HCT116 (cell line): ENCODE measurements around the gene CXXC5. TPM values are rescaled to one million over a fixed set of nuclear protein-coding genes. Genes with fewer than 3 reads are reported as not detected.
A peak's percentile ranks its signal among the peaks of the same experiment; 100 is the strongest.

ENCODE experiments used
- ATAC-seq: fragments of 200-7000 bp; cut with Tn5 transposase; 2 replicates; pipeline ENCODE4 v1.9.1; 2020; ENCODE audit warnings: mild to moderate bottlenecking, moderate library complexity
- BruUV-seq: library from RNA; stranded (reverse); fragments of 400-500 nt; replicated peaks from 2 replicates; lab custom pipeline; 2021; lab: Mats Ljungman, UMichigan
- CTCF ChIA-PET: fragments of 300-600 bp; sonication (Branson Sonifier 250); formaldehyde crosslinking; loops from one replicate; lab custom pipeline; 2021; ENCODE audit warnings: antibody characterized with exemption; lab: Charles Lee
- POLR2A ChIA-PET: fragments of 300-600, 350-600 bp; sonication (Branson Sonifier 250); formaldehyde crosslinking; loops from one replicate; lab custom pipeline; 2021; ENCODE audit warnings: antibody characterized with exemption; lab: Charles Lee
- RAD21 ChIA-PET, 2 experiments: fragments of 300-600 bp; sonication (Branson Sonifier 250); formaldehyde crosslinking; loops; one replicate each; lab custom pipeline; 2023; ENCODE audit warnings: low total read pairs in 2 of 2; ENCODE audit not compliant: uncharacterized antibody in 2 of 2, unreplicated experiment in 2 of 2, low non-redundant PET in 1 of 2; lab: Charles Lee
- DNase-seq: peaks from one replicate; pipeline ENCODE4 v3.0.0-alpha.2; 2010; ENCODE audit warnings: low read depth, low spot score
- H2AFZ ChIP-seq: fragments of 200-600 bp; shearing (Covaris generic), sonication (generic); 2 replicates; pipeline ENCODE4 v1.6.1; 2017; ENCODE audit warnings: low read depth, mixed run types, mixed read lengths, antibody characterized with exemption, low read length; ENCODE audit not compliant: poor library complexity, severe bottlenecking
- H3K27ac ChIP-seq: 2 replicates; pipeline ENCODE4 v1.5.1; 2012; ENCODE audit warnings: low read depth, low read length
- H3K27me3 ChIP-seq: fragments of 200-600 bp; sonication (generic); 2 replicates; pipeline ENCODE4 v1.6.1; 2016; ENCODE audit warnings: mixed run types, low read length, mixed read lengths; ENCODE audit not compliant: insufficient read depth
- H3K36me3 ChIP-seq, 2 experiments: fragments of 200-500 bp in 1 of 2; fragments of 200-600 bp in 1 of 2; sonication (Bioruptor generic) in 1 of 2; sonication (generic) in 1 of 2; 2 replicates each; pipeline versions ENCODE4 v1.5.1 to v1.6.1; 2014 to 2016; ENCODE audit warnings: low read length in 2 of 2, inconsistent platforms in 1 of 2, mixed read lengths in 1 of 2, mixed run types in 1 of 2; ENCODE audit not compliant: insufficient read depth in 2 of 2, control insufficient read depth in 1 of 2
- H3K4me1 ChIP-seq, 2 experiments: fragments of 200-600 bp in 1 of 2; sonication (generic) in 1 of 2; 2 replicates each; pipeline versions ENCODE4 v1.5.1 to v1.6.1; 2012 to 2017; ENCODE audit warnings: low read length in 2 of 2, inconsistent platforms in 1 of 2, mild to moderate bottlenecking in 1 of 2, mixed read lengths in 1 of 2, mixed run types in 1 of 2, moderate library complexity in 1 of 2; ENCODE audit not compliant: insufficient read depth in 2 of 2, control insufficient read depth in 1 of 2
- H3K4me2 ChIP-seq: fragments of 200-600 bp; sonication (generic); 2 replicates; pipeline ENCODE4 v1.6.1; 2017; ENCODE audit warnings: mixed run types, low read length, mixed read lengths
- H3K4me3 ChIP-seq, 2 experiments: fragments of 200-600 bp in 1 of 2; sonication (generic) in 1 of 2; replicated peaks in 1 of 2; 2 replicates each; pipeline ENCODE4 v1.5.1; 2011 to 2016; ENCODE audit warnings: low read length in 2 of 2, control low read depth in 1 of 2, low read depth in 1 of 2, mild to moderate bottlenecking in 1 of 2, mixed read lengths in 1 of 2, mixed run types in 1 of 2
- H3K79me2 ChIP-seq: fragments of 200-600 bp; sonication (generic); 2 replicates; pipeline ENCODE4 v1.6.1; 2017; ENCODE audit warnings: mild to moderate bottlenecking, mixed run types, low read length, moderate library complexity, mixed read lengths; ENCODE audit not compliant: insufficient read depth
- H3K9ac ChIP-seq: fragments of 200-600 bp; sonication (generic); 2 replicates; pipeline ENCODE4 v1.6.1; 2016; ENCODE audit warnings: low read length, mixed read lengths
- H3K9me2 ChIP-seq: fragments of 200-600 bp; sonication (generic), shearing (Covaris generic); 2 replicates; pipeline ENCODE4 v1.6.1; 2017; ENCODE audit warnings: mixed run types, mild to moderate bottlenecking, moderate library complexity; ENCODE audit not compliant: insufficient read depth
- H3K9me3 ChIP-seq, 2 experiments: fragments of 200-500 bp in 1 of 2; fragments of 200-600 bp in 1 of 2; sonication (Bioruptor generic) in 1 of 2; sonication (generic) in 1 of 2; 2 replicates each; pipeline ENCODE4 v1.6.1; 2014 to 2017; ENCODE audit warnings: low read length in 2 of 2, mixed read lengths in 2 of 2, inconsistent platforms in 1 of 2, low read depth in 1 of 2, mild to moderate bottlenecking in 1 of 2, mixed run types in 1 of 2, moderate library complexity in 1 of 2; ENCODE audit not compliant: control insufficient read depth in 1 of 2, insufficient read depth in 1 of 2
- H4K20me1 ChIP-seq: fragments of 200-600 bp; sonication (generic), shearing (Covaris generic); 2 replicates; pipeline ENCODE4 v1.6.1; 2017; ENCODE audit warnings: mixed run types, mild to moderate bottlenecking, moderate library complexity; ENCODE audit not compliant: insufficient read depth
- ATF3 ChIP-seq: IDR thresholded peaks from 2 replicates; pipeline ENCODE4 v1.6.1; 2012
- CBX3 ChIP-seq: IDR thresholded peaks from 2 replicates; pipeline ENCODE4 v1.6.1; 2012; ENCODE audit warnings: low read depth
- CEBPB ChIP-seq: IDR thresholded peaks from 2 replicates; pipeline ENCODE4 v1.6.1; 2012; ENCODE audit warnings: low read depth
- EGR1 ChIP-seq: IDR thresholded peaks from 2 replicates; pipeline ENCODE4 v1.6.1; 2012; ENCODE audit warnings: low read depth
- ELF1 ChIP-seq: IDR thresholded peaks from 2 replicates; pipeline ENCODE4 v1.6.1; 2012; ENCODE audit warnings: low read depth, borderline replicate concordance
- EZH2 ChIP-seq: fragments of 200-600 bp; sonication (generic); IDR thresholded peaks from 2 replicates; pipeline ENCODE4 v1.6.1; 2017; ENCODE audit warnings: antibody characterized with exemption, mixed run types
- FOSL1 ChIP-seq: IDR thresholded peaks from 2 replicates; pipeline ENCODE4 v1.6.1; 2012; ENCODE audit warnings: low read depth
- JUND ChIP-seq: IDR thresholded peaks from 2 replicates; pipeline ENCODE4 v1.6.1; 2012
- MAX ChIP-seq: IDR thresholded peaks from 2 replicates; pipeline ENCODE4 v1.6.1; 2012
- POLR2A ChIP-seq: IDR thresholded peaks from 2 replicates; pipeline ENCODE4 v1.7.0; 2011; ENCODE audit warnings: borderline replicate concordance; ENCODE audit not compliant: insufficient read depth, insufficient read length; ENCODE audit errors: extremely low read depth
- POLR2AphosphoS5 ChIP-seq: IDR thresholded peaks from 2 replicates; pipeline ENCODE4 v1.6.1; 2011; ENCODE audit warnings: mild to moderate bottlenecking, low read depth, low read length, moderate library complexity
- RAD21 ChIP-seq: IDR thresholded peaks from 2 replicates; pipeline ENCODE4 v1.6.1; 2012; ENCODE audit warnings: low read depth, mild to moderate bottlenecking
- SIN3A ChIP-seq: IDR thresholded peaks from 2 replicates; pipeline ENCODE4 v1.6.1; 2012; ENCODE audit warnings: low read depth
- SP1 ChIP-seq: IDR thresholded peaks from 2 replicates; pipeline ENCODE4 v1.6.1; 2012; ENCODE audit warnings: low read depth
- SRF ChIP-seq: IDR thresholded peaks from 2 replicates; pipeline ENCODE4 v1.6.1; 2012; ENCODE audit warnings: low read depth
- TCF7L2 ChIP-seq: IDR thresholded peaks from 2 replicates; pipeline ENCODE4 v1.7.0; 2011; ENCODE audit warnings: borderline replicate concordance, inconsistent platforms; ENCODE audit not compliant: insufficient read depth, insufficient read length; ENCODE audit errors: extremely low read depth
- YY1 ChIP-seq: IDR thresholded peaks from 2 replicates; pipeline ENCODE4 v1.6.1; 2011; ENCODE audit warnings: low read length, low read depth, moderate library complexity, mild to moderate bottlenecking; ENCODE audit not compliant: insufficient replicate concordance; ENCODE audit errors: extremely low read depth
- ZFX ChIP-seq: fragments of 450-650 bp; IDR thresholded peaks from 2 replicates; pipeline ENCODE4 v1.6.1; 2017
- ZNF274 ChIP-seq: fragments of 200-500 bp; sonication (Bioruptor generic); IDR thresholded peaks from 2 replicates; pipeline ENCODE4 v1.6.1; 2014; ENCODE audit warnings: mild to moderate bottlenecking, low read depth, low read length, inconsistent platforms
- intact Hi-C: fragments of 100-400 bp; cut with micrococcal nuclease; formaldehyde crosslinking; loops from 2 replicates; pipeline ENCODE4 v1.10.0; 2022
- total RNA-seq: library from RNA; stranded (reverse); gene quantifications from one replicate; pipeline ENCODE4 v1.2.1, GENCODE V29; 2021; ENCODE audit not compliant: unreplicated experiment

Gene CXXC5
- total RNA-seq, 1 experiment from 2014 or later, result 43.1 TPM

GRCh38 chr5:139650031-139650688 lies 2.0 kb downstream of the CXXC5 start:
- Histone ChIP-seq H3K9ac (peak overlapping the region; percentile 87), H3K79me2 (peaks cover 64% of the 10 kb centered on the region), H3K4me1 (peaks cover 59 to 67% of the 10 kb centered on the region in 2 experiments), H3K36me3 (no peaks in the 10 kb centered on the region), H3K9me2 (no peaks in the 10 kb centered on the region), H3K9me3 (no peaks in the 10 kb centered on the region), H3K27ac (peak overlapping the region; percentile 88; the same call in 1 of the 2 replicates), H3K4me3 (peak overlapping the region; percentile 80 to 84), H2AFZ (no peak overlapping the region), H3K4me2 (peak overlapping the region; percentile 84), H3K27me3 (no peaks in the 10 kb centered on the region), H4K20me1 (peaks cover 6% of the 10 kb centered on the region; the same call in 1 of the 2 replicates)
- CTCF ChIA-PET, result interaction anchor here (1.3 kb wide), 1 partner anchor 15 kb away, joined by 3 read pairs; no protein-coding TSS in a partner anchor
- no peak for TF ChIP-seq SIN3A
- TF ChIP-seq RAD21, result no peak
- no peak for TF ChIP-seq SP1
- TF ChIP-seq ZFX, result no peak
- no peak for TF ChIP-seq FOSL1
- TF ChIP-seq POLR2A, result no peak
- no peak for TF ChIP-seq POLR2AphosphoS5
- no peak for TF ChIP-seq CEBPB
- TF ChIP-seq EGR1, result no peak
- no peak for TF ChIP-seq SRF
- TF ChIP-seq CBX3, result no peak
- TF ChIP-seq TCF7L2, result no peak
- no peak for TF ChIP-seq MAX
- TF ChIP-seq ELF1, result no peak
- no peak for TF ChIP-seq ZNF274
- TF ChIP-seq JUND, result no peak
- TF ChIP-seq ATF3, result no peak
- TF ChIP-seq EZH2, result no peak
- TF ChIP-seq YY1, result no peak
- RAD21 ChIA-PET, result no interaction called here
- no TSS peak for BruUV-seq
- POLR2A ChIA-PET, result interaction anchor here (3.9 kb wide), 1 partner anchor 13 kb away, joined by 62 read pairs; no protein-coding TSS in a partner anchor
- ATAC-seq, result no peak
- intact Hi-C loops, result no loop called here
- DNase-seq, result no peak
